ENCODE results near the gene ABCD4.

Gene ABCD4

DNA sequence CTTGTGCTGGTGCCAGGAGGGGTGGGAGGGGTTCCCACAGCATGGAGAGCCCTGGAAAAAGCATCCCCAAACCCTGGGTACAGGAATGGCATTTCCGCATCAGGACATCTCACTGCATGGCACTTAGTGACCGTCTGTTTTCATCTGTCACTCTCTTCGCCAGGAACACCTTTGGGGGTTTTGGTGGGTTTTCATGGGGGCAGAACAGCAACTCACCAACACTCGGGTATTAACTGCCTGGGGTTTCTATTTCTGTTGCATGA, 60.0 kb downstream of the ABCD4 start:
- no peak for ATAC-seq
- no peak for TF ChIP-seq ESRRG (CRISPR knock-in tag; IDR thresholded peaks at IDR 0.05)

- ATAC-seq = no peak
- no peak for TF ChIP-seq ZC3H10 (CRISPR knock-in tag; IDR thresholded peaks at IDR 0.05)
- TF ChIP-seq ARNTL (CRISPR knock-in tag; IDR thresholded peaks at IDR 0.05; ENCODE audit: borderline replicate concordance, low read depth) = no peak
- TF ChIP-seq SNAI2 (CRISPR knock-in tag; IDR thresholded peaks at IDR 0.05) = no peak
- no peak for TF ChIP-seq PPARA (CRISPR knock-in tag; IDR thresholded peaks at IDR 0.05; ENCODE audit: borderline replicate concordance)
- no peak for TF ChIP-seq ZFP30 (CRISPR knock-in tag; IDR thresholded peaks at IDR 0.05)
- no peak for TF ChIP-seq ZNF8 (CRISPR knock-in tag; IDR thresholded peaks at IDR 0.05)
- TF ChIP-seq, protein P1, sequence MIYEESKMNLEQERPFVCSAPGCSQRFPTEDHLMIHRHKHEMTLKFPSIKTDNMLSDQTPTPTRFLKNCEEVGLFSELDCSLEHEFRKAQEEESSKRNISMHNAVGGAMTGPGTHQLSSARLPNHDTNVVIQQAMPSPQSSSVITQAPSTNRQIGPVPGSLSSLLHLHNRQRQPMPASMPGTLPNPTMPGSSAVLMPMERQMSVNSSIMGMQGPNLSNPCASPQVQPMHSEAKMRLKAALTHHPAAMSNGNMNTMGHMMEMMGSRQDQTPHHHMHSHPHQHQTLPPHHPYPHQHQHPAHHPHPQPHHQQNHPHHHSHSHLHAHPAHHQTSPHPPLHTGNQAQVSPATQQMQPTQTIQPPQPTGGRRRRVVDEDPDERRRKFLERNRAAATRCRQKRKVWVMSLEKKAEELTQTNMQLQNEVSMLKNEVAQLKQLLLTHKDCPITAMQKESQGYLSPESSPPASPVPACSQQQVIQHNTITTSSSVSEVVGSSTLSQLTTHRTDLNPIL (CRISPR knock-in tag; IDR thresholded peaks at IDR 0.05; ENCODE audit: low read depth) = no peak
- no peak for TF ChIP-seq ZFP3 (CRISPR knock-in tag; IDR thresholded peaks at IDR 0.05)
Observed at GRCh38 chr14:74242021-74242779, 60.5 kb downstream of the ABCD4 start.

- no peak for TF ChIP-seq ISL1 (CRISPR knock-in tag; IDR thresholded peaks at IDR 0.05)
Observed at GRCh38 chr14:74241652-74242017, 61.1 kb downstream of the ABCD4 start.

GRCh38 chr14:74240794-74241651, 61.7 kb downstream of the ABCD4 start:
- TF ChIP-seq OSR1 (CRISPR knock-in tag; IDR thresholded peaks at IDR 0.05) (no peak), ZFP3 (CRISPR knock-in tag; IDR thresholded peaks at IDR 0.05) (no peak), RARB (CRISPR knock-in tag; IDR thresholded peaks at IDR 0.05) (no peak), POU6F1 (CRISPR knock-in tag; IDR thresholded peaks at IDR 0.05; ENCODE audit: borderline replicate concordance, low read depth) (no peak), TCF4 (CRISPR knock-in tag; IDR thresholded peaks at IDR 0.05; ENCODE audit: borderline replicate concordance) (no peak), BACH2 (CRISPR knock-in tag; IDR thresholded peaks at IDR 0.05; ENCODE audit: borderline replicate concordance) (no peak), ZNF565 (CRISPR knock-in tag; conservative IDR thresholded peaks at IDR 0.05; ENCODE audit: low read depth) (no peak), ZFP30 (CRISPR knock-in tag; IDR thresholded peaks at IDR 0.05) (no peak), ZNF70 (CRISPR knock-in tag; IDR thresholded peaks at IDR 0.05) (no peak), ZNF8 (CRISPR knock-in tag; IDR thresholded peaks at IDR 0.05) (no peak), PPARA (CRISPR knock-in tag; IDR thresholded peaks at IDR 0.05; ENCODE audit: borderline replicate concordance) (no peak)
- TF ChIP-seq, protein P2, sequence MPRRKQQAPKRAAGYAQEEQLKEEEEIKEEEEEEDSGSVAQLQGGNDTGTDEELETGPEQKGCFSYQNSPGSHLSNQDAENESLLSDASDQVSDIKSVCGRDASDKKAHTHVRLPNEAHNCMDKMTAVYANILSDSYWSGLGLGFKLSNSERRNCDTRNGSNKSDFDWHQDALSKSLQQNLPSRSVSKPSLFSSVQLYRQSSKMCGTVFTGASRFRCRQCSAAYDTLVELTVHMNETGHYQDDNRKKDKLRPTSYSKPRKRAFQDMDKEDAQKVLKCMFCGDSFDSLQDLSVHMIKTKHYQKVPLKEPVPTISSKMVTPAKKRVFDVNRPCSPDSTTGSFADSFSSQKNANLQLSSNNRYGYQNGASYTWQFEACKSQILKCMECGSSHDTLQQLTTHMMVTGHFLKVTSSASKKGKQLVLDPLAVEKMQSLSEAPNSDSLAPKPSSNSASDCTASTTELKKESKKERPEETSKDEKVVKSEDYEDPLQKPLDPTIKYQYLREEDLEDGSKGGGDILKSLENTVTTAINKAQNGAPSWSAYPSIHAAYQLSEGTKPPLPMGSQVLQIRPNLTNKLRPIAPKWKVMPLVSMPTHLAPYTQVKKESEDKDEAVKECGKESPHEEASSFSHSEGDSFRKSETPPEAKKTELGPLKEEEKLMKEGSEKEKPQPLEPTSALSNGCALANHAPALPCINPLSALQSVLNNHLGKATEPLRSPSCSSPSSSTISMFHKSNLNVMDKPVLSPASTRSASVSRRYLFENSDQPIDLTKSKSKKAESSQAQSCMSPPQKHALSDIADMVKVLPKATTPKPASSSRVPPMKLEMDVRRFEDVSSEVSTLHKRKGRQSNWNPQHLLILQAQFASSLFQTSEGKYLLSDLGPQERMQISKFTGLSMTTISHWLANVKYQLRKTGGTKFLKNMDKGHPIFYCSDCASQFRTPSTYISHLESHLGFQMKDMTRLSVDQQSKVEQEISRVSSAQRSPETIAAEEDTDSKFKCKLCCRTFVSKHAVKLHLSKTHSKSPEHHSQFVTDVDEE (CRISPR knock-in tag; IDR thresholded peaks at IDR 0.05) = no peak
- peak; percentile 23 for ATAC-seq

More at GRCh38 chr14:74241652-74242017, 61.1 kb downstream of the ABCD4 start:
- ATAC-seq = no peak

DNA sequence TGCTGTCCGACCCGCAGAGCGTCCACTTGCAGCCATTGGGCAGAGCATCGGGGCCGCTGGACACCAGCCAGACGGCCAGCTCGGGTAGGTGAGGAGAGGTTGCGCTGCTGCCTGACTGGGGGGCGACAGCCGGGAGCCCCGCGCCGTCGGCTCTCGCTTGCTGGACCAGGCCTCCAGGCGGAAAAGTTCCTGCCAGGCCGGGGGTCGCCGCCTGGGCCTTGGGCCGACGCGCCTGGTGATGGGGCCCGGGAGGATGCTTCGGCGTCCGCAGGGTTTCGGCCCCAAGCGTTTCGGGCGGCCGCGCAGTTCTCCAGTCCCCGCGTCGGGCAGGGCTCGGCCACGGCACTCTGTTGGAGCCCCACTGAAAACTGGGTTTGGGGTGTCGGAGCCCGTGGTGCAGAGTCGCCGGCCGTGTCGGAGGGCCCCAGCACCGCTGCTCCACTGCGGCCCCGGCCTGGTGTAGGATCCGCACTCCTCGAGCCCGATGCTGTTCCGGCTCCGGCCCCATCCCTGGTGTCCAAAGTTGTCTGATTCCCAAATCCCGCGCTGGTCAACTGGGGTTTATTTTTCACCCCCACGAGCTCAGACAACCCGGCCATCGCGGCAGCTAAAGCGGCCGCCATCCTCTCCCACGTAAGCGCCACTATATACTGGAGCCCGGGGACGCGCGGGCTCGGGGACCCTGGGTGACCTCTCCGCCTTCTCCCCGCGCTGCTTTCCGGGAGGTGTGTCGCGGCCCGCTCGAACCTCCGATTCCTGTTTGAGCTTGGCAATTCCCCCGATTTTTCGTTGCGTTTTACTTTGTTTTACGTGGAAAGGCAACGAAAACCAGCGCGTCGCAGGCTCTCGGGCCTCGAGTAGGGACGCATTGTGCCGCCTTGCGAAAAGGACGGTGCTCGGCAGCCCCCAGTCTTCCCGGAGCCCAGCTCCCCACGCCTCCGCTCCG, 62.6 kb downstream of the ABCD4 start:
- ATAC-seq = peak; percentile 31
- TF ChIP-seq, protein P2 (CRISPR knock-in tag; IDR thresholded peaks at IDR 0.05) = no peak
- TF ChIP-seq ARNTL (CRISPR knock-in tag; IDR thresholded peaks at IDR 0.05; ENCODE audit: borderline replicate concordance, low read depth) (no peak), ISL1 (CRISPR knock-in tag; IDR thresholded peaks at IDR 0.05) (no peak), ZFP30 (CRISPR knock-in tag; IDR thresholded peaks at IDR 0.05) (no peak), TCF4 (CRISPR knock-in tag; IDR thresholded peaks at IDR 0.05; ENCODE audit: borderline replicate concordance) (no peak), PATZ1 (CRISPR knock-in tag; IDR thresholded peaks at IDR 0.05; ENCODE audit: borderline replicate concordance) (no peak), GLIS3 (CRISPR knock-in tag; IDR thresholded peaks at IDR 0.05) (no peak), BACH2 (CRISPR knock-in tag; IDR thresholded peaks at IDR 0.05; ENCODE audit: borderline replicate concordance) (no peak), ZNF8 (CRISPR knock-in tag; IDR thresholded peaks at IDR 0.05) (no peak), RARB (CRISPR knock-in tag; IDR thresholded peaks at IDR 0.05) (no peak)

Measured in SK-N-SH treated with all-trans-retinoic acid at 6 μM for 48 hours (cell line).